ENCODE data around the gene HOXA5. TPM values are rescaled to one million over a fixed set of nuclear protein-coding genes. Genes with fewer than 3 reads are reported as not detected.
A peak's percentile ranks its signal among the peaks of the same experiment; 100 is the strongest.

Gene HOXA5
- total RNA-seq, 1 experiment from 2014 or later, result 7.5 TPM

GRCh38 chr7:27148031-27148755, 4.7 kb upstream of the HOXA5 start:
- H3K27ac ChIP-seq (ENCODE audit: low read length), result peak overlapping the region; percentile 84
- peak overlapping the region; percentile 73 for H2AFZ ChIP-seq (ENCODE audit: low read length)
- peaks cover 70% of the 10 kb centered on the region for H3K79me2 ChIP-seq (ENCODE audit: low read length)
- peak overlapping the region; percentile 73 for H3K9ac ChIP-seq (ENCODE audit: low read length)
- BruUV-seq (replicated peaks), result no TSS peak
- peaks cover 13% of the 10 kb centered on the region; the same call in 1 of the 2 replicates for H3K36me3 ChIP-seq (ENCODE audit: low read depth, low read length)
- intact Hi-C loops (cut with micrococcal nuclease), result loop anchor here (2.0 kb wide), 1 partner anchor 17 kb away; the partner anchor contains the start of gene HOXA9
- H3K9me3 ChIP-seq (ENCODE audit: low read length), result no peaks in the 10 kb centered on the region
- DNase-seq (peak; percentile 72), ATAC-seq (peak; percentile 31)
- peaks cover 28% of the 10 kb centered on the region for H3K4me1 ChIP-seq (ENCODE audit: insufficient read depth, low read length)
- H3F3A ChIP-seq (ENCODE audit: low read length, unreplicated experiment), result no peaks in the 10 kb centered on the region
- H4K20me1 ChIP-seq (ENCODE audit: low read length), result no peaks in the 10 kb centered on the region
- H3K27me3 ChIP-seq (ENCODE audit: low read length), result no peaks in the 10 kb centered on the region
- ChIA-PET CTCF (interaction anchor here (0.6 to 1.1 kb wide), 2 partner anchors 9 to 17 kb away, joined by 3 read pairs; partner anchors contain the start of gene HOXA4), POLR2A (ENCODE audit: unreplicated experiment) (interaction anchor here (0.6 to 1.4 kb wide), 5 partner anchors 14 to 52 kb away, joined by 3 to 12 read pairs (median 4); no protein-coding TSS in a partner anchor)
- TF ChIP-seq EZH2 (IDR thresholded peaks at IDR 0.05; ENCODE audit: low read length, unreplicated experiment) (no peak), CTCF (conservative IDR thresholded peaks at IDR 0.05; ENCODE audit: low read depth, low read length) (no peak), EZH2phosphoT487 (IDR thresholded peaks at IDR 0.05; ENCODE audit: borderline replicate concordance, low read length) (no peak)
- peak overlapping the region; percentile 92 for H3K4me2 ChIP-seq (ENCODE audit: low read length)
- peak overlapping the region; percentile 78 for H3K4me3 ChIP-seq (ENCODE audit: low read length)
- H3K9me2 ChIP-seq (replicated peaks; ENCODE audit: low read length), result no peaks in the 10 kb centered on the region

- Histone ChIP-seq H3K36me3 (ENCODE audit: low read depth, low read length) (peaks cover 13% of the 10 kb centered on the region; the same call in 1 of the 2 replicates), H3K27ac (ENCODE audit: low read length) (peak within 1 kb of the TSS; percentile 84), H3K9me2 (replicated peaks; ENCODE audit: low read length) (no peaks in the 10 kb centered on the region), H4K20me1 (ENCODE audit: low read length) (no peaks in the 10 kb centered on the region), H3F3A (ENCODE audit: low read length, unreplicated experiment) (no peaks in the 10 kb centered on the region), H3K4me1 (ENCODE audit: insufficient read depth, low read length) (peaks cover 21% of the 10 kb centered on the region), H3K4me2 (ENCODE audit: low read length) (peak within 1 kb of the TSS; percentile 92), H3K4me3 (ENCODE audit: low read length) (peak within 1 kb of the TSS; percentile 78), H3K27me3 (ENCODE audit: low read length) (no peaks in the 10 kb centered on the region), H3K79me2 (ENCODE audit: low read length) (peaks cover 63% of the 10 kb centered on the region), H2AFZ (ENCODE audit: low read length) (peak within 1 kb of the TSS; percentile 73), H3K9ac (ENCODE audit: low read length) (peak within 1 kb of the TSS; percentile 73), H3K9me3 (ENCODE audit: low read length) (no peaks in the 10 kb centered on the region)
- ATAC-seq (peak; percentile 1; the same call in 1 of the 2 replicates), DNase-seq (peak; percentile 74)
- intact Hi-C loops (cut with micrococcal nuclease), result loop anchor here (2.0 kb wide), 1 partner anchor 17 kb away; the partner anchor contains the start of gene HOXA9
- no peak for TF ChIP-seq EZH2 (IDR thresholded peaks at IDR 0.05; ENCODE audit: low read length, unreplicated experiment)
- no peak for TF ChIP-seq EZH2phosphoT487 (IDR thresholded peaks at IDR 0.05; ENCODE audit: borderline replicate concordance, low read length)
- TF ChIP-seq CTCF (conservative IDR thresholded peaks at IDR 0.05; ENCODE audit: low read depth, low read length), result no peak
- no TSS peak for BruUV-seq (replicated peaks)
- ChIA-PET POLR2A (ENCODE audit: unreplicated experiment) (interaction anchor here (0.6 to 1.1 kb wide), 4 partner anchors 22 to 772 kb away, joined by 3 to 5 read pairs (median 4); no protein-coding TSS in a partner anchor), CTCF (no interaction called here)
These were observed 3.9 kb upstream of the HOXA5 start, which contains the start of gene HOXA6 for GRCh38 chr7:27147199-27148030. TSS of gene HOXA6 (minus strand) at chr7:27147774. CDS start at chr7:27147749, 25 bp downstream.

Measured in PC-3 (cell line).